ENCODE results near the gene ELK3. TPM values are rescaled to one million over a fixed set of nuclear protein-coding genes. Genes with fewer than 3 reads are reported as not detected.

Gene ELK3
- total RNA-seq, 1 donor from 2014 or later, result 60.8 TPM

GRCh38 chr12:96192926-96193573, 1.1 kb upstream of the ELK3 start:
- Mint-ChIP-seq H3K27ac (peak overlapping the region; percentile 89), H3K4me1 (peaks cover 73% of the 10 kb centered on the region), H3K4me3 (peak overlapping the region; percentile 86), H3K9me3 (no peaks in the 10 kb centered on the region), H3K36me3 (ENCODE audit: low read depth) (peaks cover 14% of the 10 kb centered on the region), H3K27me3 (no peaks in the 10 kb centered on the region)
- ATAC-seq (ENCODE audit: low read depth), result no peak
- ChIA-PET CTCF (interaction anchor here (1.2 kb wide), 1 partner anchor 22 kb away, joined by 5 read pairs; no protein-coding TSS in a partner anchor), POLR2A (interaction anchor here (1.3 to 1.6 kb wide), 2 partner anchors 16 to 22 kb away, joined by 4 to 6 read pairs; no protein-coding TSS in a partner anchor)
- TF ChIP-seq CTCF (IDR thresholded peaks at IDR 0.05), result no peak
- intact Hi-C loops (cut with micrococcal nuclease), result loop anchor here (10.0 kb wide), 1 partner anchor 618 kb away; no protein-coding TSS in a partner anchor
- no peak for DNase-seq

- intact Hi-C loops (cut with micrococcal nuclease), result loop anchor here (2.0 to 10.0 kb wide), 3 partner anchors 206 to 620 kb away; partner anchors contain the start of genes CDK17 and CFAP54
- H3K9me3 Mint-ChIP-seq, result no peaks in the 10 kb centered on the region
- TF ChIP-seq CTCF (IDR thresholded peaks at IDR 0.05), result no peak
- ChIA-PET POLR2A (interaction anchor here (1.5 to 7.9 kb wide), 7 partner anchors 13 to 206 kb away, joined by 3 to 174 read pairs (median 13); partner anchors contain the start of genes CDK17 and LTA4H), CTCF (interaction anchor here (1.8 kb wide), 1 partner anchor 21 kb away, joined by 12 read pairs; no protein-coding TSS in a partner anchor)
- peaks cover 15% of the 10 kb centered on the region for H3K36me3 Mint-ChIP-seq (ENCODE audit: low read depth)
- H3K27ac Mint-ChIP-seq, result peak overlapping the region; percentile 93
- DNase-seq (no peak), ATAC-seq (ENCODE audit: low read depth) (peak; percentile 6)
- H3K27me3 Mint-ChIP-seq, result no peaks in the 10 kb centered on the region
- peaks cover 76% of the 10 kb centered on the region for H3K4me1 Mint-ChIP-seq
- peak overlapping the region; percentile 92 for H3K4me3 Mint-ChIP-seq
Measured at GRCh38 chr12:96194576-96194889, 358 bp downstream of the ELK3 start.

GRCh38 chr12:96194971-96195844, 1.0 kb downstream of the ELK3 start:
- H3K4me1 Mint-ChIP-seq, result peaks cover 72% of the 10 kb centered on the region
- ATAC-seq (ENCODE audit: low read depth) (peak; percentile 57), DNase-seq (peak; percentile 45)
- CTCF ChIA-PET, result interaction anchor here (0.7 to 1.8 kb wide), 6 partner anchors 10 to 210 kb away, joined by 3 to 12 read pairs (median 3); no protein-coding TSS in a partner anchor
- intact Hi-C loops (cut with micrococcal nuclease), result loop anchor here (1.0 to 10.0 kb wide), 9 partner anchors 18 to 978 kb away; partner anchors contain the start of genes CDK17, CFAP54, FGD6 and LTA4H
- H3K27ac Mint-ChIP-seq, result peak overlapping the region; percentile 99
- POLR2A ChIA-PET, result interaction anchor here (0.6 to 7.9 kb wide), 18 partner anchors 9 to 321 kb away, joined by 3 to 174 read pairs (median 4); partner anchors contain the start of genes CDK17 and LTA4H
- no peaks in the 10 kb centered on the region for H3K27me3 Mint-ChIP-seq
- no peak for TF ChIP-seq CTCF (IDR thresholded peaks at IDR 0.05)
- H3K9me3 Mint-ChIP-seq, result no peaks in the 10 kb centered on the region
- H3K36me3 Mint-ChIP-seq (ENCODE audit: low read depth), result peaks cover 17% of the 10 kb centered on the region
- peak overlapping the region; percentile 99 for H3K4me3 Mint-ChIP-seq

- no peak for ATAC-seq (ENCODE audit: low read depth)
- intact Hi-C loops (cut with micrococcal nuclease), result loop anchor here (1.0 to 10.0 kb wide), 10 partner anchors 12 to 979 kb away; partner anchors contain the start of genes CDK17, CFAP54, FGD6 and LTA4H
- H3K9me3 Mint-ChIP-seq, result no peaks in the 10 kb centered on the region
- peaks cover 71% of the 10 kb centered on the region for H3K4me1 Mint-ChIP-seq
- no peaks in the 10 kb centered on the region for H3K27me3 Mint-ChIP-seq
- peaks cover 18% of the 10 kb centered on the region for H3K36me3 Mint-ChIP-seq (ENCODE audit: low read depth)
- no peak for TF ChIP-seq CTCF (IDR thresholded peaks at IDR 0.05)
- peak overlapping the region; percentile 99 for H3K4me3 Mint-ChIP-seq
- CTCF ChIA-PET, result interaction anchor here (0.7 to 1.8 kb wide), 5 partner anchors 10 to 39 kb away, joined by 3 to 12 read pairs (median 3); no protein-coding TSS in a partner anchor
- POLR2A ChIA-PET, result interaction anchor here (0.6 to 7.9 kb wide), 18 partner anchors 10 to 320 kb away, joined by 3 to 174 read pairs (median 4); partner anchors contain the start of genes CDK17 and LTA4H
- peak overlapping the region; percentile 99 for H3K27ac Mint-ChIP-seq
- no peak for DNase-seq
Measured at GRCh38 chr12:96195845-96196451, 1.8 kb downstream of the ELK3 start.

All from activated B cell treated with CpG ODN at 0.5 μM for 24 hours (primary cell).